SKM-1 (cell line): Measurements from ENCODE around the gene CC2D1B.

Source experiments
- DNase-seq: peaks from one replicate; lab custom pipeline; 2025; ENCODE audit not compliant: unreplicated experiment; lab: John Stamatoyannopoulos, UW

CC2D1B gene

DNA sequence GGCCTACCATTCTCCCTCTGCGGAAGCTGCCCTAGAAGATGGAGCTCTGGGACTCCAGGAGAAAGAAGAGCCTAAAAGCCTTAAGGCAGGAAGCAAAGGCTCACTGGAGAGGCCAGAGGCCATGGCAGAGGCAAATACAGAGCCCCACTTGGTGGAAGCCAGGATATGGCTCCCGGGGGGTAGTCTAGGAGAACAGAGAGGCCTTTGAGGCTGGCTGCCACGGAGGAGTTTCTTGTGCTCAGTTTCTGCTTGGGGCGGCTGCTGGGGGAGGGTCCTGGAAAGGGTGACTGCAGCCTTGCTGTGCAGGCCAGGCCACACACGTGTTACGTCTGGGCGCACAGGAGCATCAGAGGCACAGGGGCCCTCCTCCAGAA lies 5.4 kb downstream of the CC2D1B start:
- DNase-seq, result no peak

DNA sequence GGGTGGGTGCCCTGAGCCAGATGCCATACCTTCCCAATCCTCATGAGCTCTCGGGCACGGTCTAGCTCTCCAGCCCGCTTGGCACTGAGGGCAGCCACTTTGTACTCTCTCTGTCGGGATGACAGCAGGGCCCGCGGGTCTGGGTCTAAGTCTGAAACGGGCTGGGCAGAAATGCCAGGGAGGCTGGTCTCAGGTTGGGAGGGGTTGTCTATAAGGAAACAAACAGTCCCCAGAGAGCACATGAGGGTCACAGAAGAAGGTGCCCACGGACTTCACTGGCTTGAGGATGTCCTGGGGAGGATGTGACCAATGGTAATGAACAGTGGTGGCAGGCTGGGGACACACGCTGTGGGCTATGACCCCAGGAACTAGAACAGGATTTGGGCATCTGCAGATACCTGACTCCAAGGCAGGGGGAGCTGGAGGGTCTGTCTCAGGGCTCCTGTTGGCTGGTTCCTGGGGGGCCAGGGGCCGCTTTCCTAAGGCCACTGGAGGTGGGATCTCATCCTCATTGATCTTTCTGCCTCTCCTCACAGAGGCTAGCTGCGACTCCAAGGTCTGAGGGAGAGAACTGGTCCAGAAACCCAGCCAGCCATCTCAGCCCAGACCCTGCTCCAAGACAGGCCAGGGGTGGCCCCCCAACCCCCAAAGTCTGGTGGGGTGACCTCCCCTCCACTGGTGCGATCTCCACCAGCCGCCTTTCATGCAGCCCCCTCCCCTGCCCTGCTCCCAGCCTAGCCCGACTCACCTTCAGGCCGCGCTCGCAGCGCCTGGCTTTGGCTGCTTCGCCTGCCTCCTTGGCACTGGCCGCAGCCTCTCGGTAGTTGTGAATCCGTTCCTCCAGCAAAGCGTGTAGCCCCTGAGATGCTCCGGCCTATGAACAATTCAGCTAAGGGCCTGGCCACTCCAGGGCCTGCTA lies 6.1 kb downstream of the CC2D1B start:
- DNase-seq, result no peak

DNA sequence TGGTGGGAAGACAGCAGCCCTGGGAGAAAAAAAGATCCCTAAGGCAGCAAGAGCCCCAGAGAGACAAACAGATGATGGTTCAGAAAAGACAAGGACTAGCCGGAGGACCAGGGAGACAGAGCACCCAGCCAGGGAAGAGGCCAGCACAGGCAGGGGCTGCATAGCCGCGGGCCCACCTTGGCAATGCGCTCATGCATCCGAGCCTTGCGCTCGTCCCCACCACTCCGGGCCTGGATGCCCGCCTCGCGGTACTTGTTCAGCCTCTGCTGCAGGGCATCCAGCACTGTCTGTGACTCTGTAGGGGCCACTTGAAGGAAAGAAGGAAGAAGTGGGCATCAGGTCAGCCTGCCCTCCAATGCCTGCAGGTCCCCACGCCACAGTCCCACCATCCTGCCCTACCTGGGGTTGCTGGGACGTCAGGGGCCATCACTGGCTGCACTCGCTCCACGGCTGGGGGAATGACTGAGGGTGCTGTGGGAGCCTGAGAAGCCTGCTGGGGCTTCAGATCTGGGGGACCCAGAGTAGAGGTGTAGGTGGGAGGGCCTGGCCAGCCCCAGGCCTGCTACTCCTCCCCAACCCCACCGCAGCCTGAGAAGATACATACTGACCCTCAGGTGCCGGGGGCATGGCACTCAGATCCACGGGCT lies 7.0 kb downstream of the CC2D1B start:
- no peak for DNase-seq

- no peak for DNase-seq
Observed at GRCh38 chr1:52357397-52357796, 8.6 kb downstream of the CC2D1B start.

DNA sequence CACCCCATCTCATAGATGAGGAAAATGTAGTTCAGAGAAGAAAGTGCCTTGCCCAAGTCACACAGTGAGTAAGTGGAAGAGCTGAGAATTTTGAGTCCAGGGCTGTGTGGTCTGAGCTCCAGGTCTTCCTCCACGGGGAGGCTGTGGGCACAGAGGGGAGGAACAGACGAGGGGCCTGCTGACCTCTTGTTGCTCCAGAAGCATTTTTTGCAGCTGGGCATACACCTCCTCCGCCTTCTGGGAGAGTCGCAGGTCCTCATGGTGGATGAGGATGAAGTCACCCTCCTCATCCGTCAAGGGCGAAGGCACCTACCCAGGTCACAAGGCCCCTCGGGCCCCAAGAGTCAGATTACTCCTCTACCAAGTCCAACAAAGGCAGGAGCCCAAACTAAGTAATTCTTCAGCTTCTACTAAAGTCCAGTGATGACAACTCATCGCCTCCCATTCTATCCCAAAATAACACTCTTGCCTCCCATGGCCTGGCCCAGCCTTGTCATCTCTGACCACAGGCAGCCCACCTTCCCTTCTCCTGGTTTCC lies 9.1 kb downstream of the CC2D1B start:
- no peak for DNase-seq

DNA sequence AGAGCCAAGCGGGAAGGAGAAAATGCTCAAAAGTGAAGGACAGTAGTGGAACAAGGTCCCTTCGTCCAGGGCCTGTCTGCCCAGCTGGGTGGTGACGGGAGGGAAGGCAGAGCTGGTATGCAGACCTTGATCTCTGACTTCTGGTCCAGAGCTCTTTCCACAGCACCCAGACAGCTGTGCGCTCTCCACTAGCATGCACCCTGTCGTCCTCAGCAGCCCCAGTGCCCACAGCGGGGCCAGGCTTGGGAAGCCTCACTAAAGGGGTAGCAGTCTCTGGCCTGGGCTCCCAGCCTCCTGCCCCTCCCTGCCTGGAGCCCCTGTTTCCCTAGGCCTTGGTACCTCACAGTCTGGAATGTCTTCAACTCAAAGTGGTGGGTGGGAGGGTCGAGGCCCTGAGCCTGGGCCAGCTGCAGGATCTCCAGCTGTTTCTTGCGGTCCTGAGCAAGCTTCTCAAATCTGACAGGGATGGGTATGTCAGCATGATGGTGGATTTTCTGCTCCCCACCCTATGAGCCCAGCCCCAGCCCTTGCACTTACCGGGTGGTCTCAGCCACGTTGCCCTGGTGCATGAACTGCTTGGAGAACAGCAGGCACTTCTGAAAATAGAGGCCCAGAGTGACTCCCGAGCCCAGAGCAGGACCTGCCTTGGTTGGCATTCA lies 10.0 kb downstream of the CC2D1B start:
- DNase-seq, result no peak

- no peak for DNase-seq
Observed at GRCh38 chr1:52355436-52355835, 10.6 kb downstream of the CC2D1B start.

DNA sequence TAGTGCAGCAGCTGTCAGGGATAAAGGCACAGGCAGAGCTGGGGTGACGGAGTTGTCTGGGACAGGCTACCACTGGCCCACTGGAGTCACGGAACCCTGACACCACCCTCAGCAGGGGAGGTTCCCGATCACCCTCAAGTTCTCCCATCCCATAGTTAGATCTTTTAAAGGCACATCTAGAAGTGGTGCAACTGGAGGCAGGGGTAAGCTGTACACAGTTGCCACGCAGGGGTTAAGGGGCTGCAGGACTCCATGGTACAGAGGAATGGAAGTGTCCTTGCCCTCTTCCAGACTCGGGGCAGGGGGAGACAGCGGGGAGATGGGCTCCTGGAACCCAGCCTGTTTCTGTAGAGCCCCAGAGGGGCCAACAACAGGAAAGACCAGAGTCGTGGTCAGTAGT lies 13.3 kb downstream of the CC2D1B start:
- DNase-seq, result no peak

DNA sequence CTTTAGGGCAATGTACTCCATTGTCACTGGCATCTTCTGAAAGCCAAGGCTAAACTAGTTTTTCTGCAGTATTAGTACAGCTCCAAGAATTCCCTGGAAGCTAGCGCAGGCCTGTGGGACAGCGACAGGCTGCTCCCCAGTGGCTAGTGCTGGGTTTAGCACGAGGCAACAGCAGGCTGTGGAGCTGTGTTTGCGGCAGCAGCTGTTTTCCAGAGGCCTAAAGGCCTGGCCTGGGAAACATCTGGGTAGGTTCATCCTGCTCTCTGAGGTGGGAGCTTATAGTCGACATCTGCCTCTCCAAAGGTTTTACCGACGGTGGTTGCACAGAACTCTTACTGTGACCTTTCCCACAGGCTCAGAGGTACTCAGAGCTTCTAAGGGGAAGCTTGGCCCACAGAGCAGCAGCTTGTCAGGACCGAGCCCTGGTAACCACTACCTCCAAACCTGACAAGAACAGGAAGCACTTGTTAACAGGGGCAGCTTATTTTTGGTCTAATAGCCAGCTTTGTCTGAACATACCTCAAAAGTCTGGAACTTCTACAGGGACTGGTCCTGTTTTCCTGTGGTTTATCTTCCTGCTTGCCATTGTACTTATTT lies 17.2 kb downstream of the CC2D1B start:
- DNase-seq, result no peak

- DNase-seq, result no peak
Observed at GRCh38 chr1:52346653-52347052, 19.4 kb downstream of the CC2D1B start.

DNA sequence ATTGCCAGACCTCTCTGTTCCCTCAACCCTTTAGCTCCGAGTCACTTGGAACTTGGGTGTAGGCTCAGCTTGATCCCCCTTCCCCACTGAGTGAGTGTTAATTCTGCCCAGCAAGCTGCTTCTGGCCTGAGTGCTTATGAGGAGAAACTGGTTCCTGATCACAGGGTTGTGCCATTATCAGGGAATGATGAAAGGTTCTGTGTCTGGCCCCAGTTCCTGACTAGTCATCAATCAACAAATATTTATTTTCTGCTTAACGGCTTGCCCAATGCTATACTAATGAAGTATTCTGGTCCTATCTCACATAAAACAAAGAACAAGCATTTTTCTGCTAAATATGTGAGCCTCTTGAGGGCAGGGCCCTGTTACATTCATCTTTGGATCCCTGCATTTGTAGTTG lies 20.8 kb downstream of the CC2D1B start:
- no peak for DNase-seq

GRCh38 chr1:52343979-52344378 lies 22.0 kb downstream of the CC2D1B start:
- no peak for DNase-seq

DNA sequence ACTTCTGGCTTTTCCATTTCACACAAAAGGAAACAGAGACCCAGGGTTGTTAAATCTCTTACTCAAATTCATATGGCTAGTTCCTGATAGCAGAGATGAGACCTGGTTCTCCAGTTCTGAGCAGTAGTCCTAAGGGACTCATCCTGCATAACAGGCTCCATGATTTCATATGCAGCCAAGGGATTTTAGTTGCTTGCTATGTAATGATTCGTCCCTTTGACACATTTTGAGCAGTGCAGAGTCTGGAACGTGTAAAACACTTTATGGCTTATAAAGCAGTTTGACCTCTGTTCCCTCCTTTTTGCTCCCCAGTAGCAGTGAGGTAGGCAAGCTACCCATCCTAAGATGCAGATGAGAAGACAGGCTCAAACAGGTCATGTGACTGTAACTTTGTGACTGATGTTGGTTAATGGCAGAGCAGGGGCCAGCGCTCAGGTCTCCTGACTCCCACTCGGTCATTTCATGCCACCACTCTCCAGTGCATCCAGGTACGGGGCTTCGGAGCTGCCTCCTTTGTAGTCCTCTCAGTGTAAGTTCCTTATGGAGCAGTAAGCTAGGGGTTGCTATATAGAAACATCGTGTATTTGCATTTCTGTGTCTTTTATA lies 24.2 kb downstream of the CC2D1B start:
- no peak for DNase-seq

DNA sequence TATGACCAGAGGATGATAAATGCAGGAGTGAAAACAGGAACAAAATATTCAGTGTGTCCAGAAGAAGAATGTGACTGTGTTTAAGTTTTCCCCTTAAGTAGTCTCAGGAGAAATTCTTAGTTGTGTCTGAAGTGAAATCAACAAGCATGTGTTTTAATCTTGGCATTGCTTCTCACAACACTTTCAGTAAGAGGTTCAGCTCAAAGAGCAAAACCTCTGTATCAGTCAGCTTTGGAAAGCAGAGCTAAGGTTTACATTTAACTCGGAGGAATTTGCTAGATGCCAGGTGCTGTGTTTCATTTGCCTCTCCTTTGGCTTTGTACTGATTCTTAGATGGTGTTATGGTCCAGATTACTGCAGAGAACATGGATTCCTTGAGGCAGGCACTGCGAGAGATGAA lies 28.6 kb downstream of the CC2D1B start:
- DNase-seq, result no peak

- DNase-seq, result no peak
Observed at GRCh38 chr1:52334906-52335528, 31.0 kb downstream of the CC2D1B start.

GRCh38 chr1:52332411-52332810 lies 33.6 kb downstream of the CC2D1B start:
- no peak for DNase-seq

DNA sequence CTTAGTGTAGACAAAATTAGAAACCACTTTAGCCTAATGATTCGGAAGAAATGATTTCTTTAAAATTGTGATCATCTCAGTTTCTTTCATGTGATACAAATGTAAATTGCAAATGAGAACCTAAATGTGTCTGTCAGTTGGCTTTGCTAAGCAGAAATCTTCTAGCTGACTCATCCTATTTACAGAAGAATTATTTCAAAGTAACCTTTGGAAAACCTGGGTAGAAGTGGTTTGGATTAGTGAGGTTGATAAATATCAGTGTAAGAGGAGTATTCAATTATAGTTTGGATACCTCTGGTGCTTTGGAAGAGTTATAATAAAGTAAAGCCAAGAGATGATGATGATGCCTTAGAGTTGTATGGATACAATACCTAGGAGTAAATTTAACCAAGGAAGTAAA lies 37.4 kb downstream of the CC2D1B start:
- DNase-seq, result no peak

GRCh38 chr1:52325786-52326185 lies 40.2 kb downstream of the CC2D1B start:
- no peak for DNase-seq

DNA sequence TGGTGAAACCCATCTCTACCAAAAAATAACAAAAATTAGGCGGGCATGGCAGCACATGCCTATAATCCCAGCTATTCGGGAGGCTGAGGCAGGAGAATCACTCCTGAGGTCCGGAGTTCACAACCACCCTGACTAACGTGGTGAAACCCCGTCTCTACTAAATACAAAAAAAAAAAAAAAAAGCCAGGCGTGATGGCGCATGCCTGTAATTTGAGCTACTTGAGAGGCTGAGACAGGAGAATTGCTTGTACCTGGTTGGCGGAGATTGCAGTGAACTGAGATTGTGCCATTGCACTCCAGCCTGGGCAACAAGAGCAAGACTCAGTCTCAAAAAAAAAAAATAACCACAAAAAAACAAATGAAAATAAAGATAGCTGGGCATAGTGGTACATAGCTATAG lies 42.3 kb downstream of the CC2D1B start:
- DNase-seq, result no peak

GRCh38 chr1:52321061-52321460 lies 44.9 kb downstream of the CC2D1B start:
- no peak for DNase-seq
